Measurements from ENCODE around the gene ACAA2.

ACAA2 gene

GRCh38 chr18:49766646-49767045 lies 46.7 kb downstream of the ACAA2 start:
- no peak for DNase-seq (ENCODE audit: low spot score)

GRCh38 chr18:49764032-49764431 lies 49.3 kb downstream of the ACAA2 start:
- DNase-seq (ENCODE audit: low spot score): no peak

GRCh38 chr18:49763590-49763989 lies 49.7 kb downstream of the ACAA2 start:
- no peak for DNase-seq (ENCODE audit: low spot score)

- no peak for DNase-seq (ENCODE audit: low spot score)
Observed at GRCh38 chr18:49762191-49763077, 50.9 kb downstream of the ACAA2 start.

- DNase-seq (ENCODE audit: low spot score): no peak
Observed at GRCh38 chr18:49761771-49762170, 51.6 kb downstream of the ACAA2 start.

- DNase-seq (ENCODE audit: low spot score): no peak
Observed at GRCh38 chr18:49758263-49758610, 55.1 kb downstream of the ACAA2 start.

GRCh38 chr18:49757513-49758262 lies 55.6 kb downstream of the ACAA2 start:
- DNase-seq (ENCODE audit: low spot score): no peak

GRCh38 chr18:49756671-49757362 lies 56.5 kb downstream of the ACAA2 start:
- DNase-seq (ENCODE audit: low spot score): no peak

- DNase-seq (ENCODE audit: low spot score): no peak
Observed at GRCh38 chr18:49756135-49756534, 57.2 kb downstream of the ACAA2 start.

- DNase-seq (ENCODE audit: low spot score): no peak
Observed at GRCh38 chr18:49755489-49755888, 57.8 kb downstream of the ACAA2 start.

GRCh38 chr18:49754866-49755265 lies 58.5 kb downstream of the ACAA2 start:
- no peak for DNase-seq (ENCODE audit: low spot score)

- DNase-seq (ENCODE audit: low spot score): no peak
Observed at GRCh38 chr18:49753643-49754042, 59.7 kb downstream of the ACAA2 start.

- DNase-seq (ENCODE audit: low spot score): no peak
Observed at GRCh38 chr18:49752095-49752457, 61.3 kb downstream of the ACAA2 start.

- DNase-seq (ENCODE audit: low spot score): no peak
Observed at GRCh38 chr18:49751427-49752094, 61.8 kb downstream of the ACAA2 start.

GRCh38 chr18:49749563-49749962 lies 63.8 kb downstream of the ACAA2 start:
- no peak for DNase-seq (ENCODE audit: low spot score)

GRCh38 chr18:49747876-49748275 lies 65.5 kb downstream of the ACAA2 start:
- no peak for DNase-seq (ENCODE audit: low spot score)

GRCh38 chr18:49745045-49746014 lies 68.0 kb downstream of the ACAA2 start:
- no peak for DNase-seq (ENCODE audit: low spot score)

GRCh38 chr18:49744376-49745008 lies 68.8 kb downstream of the ACAA2 start:
- no peak for DNase-seq (ENCODE audit: low spot score)

- no peak for DNase-seq (ENCODE audit: low spot score)
Observed at GRCh38 chr18:49743117-49743567, 70.2 kb downstream of the ACAA2 start.

GRCh38 chr18:49742316-49743116 lies 70.8 kb downstream of the ACAA2 start:
- DNase-seq (ENCODE audit: low spot score): no peak
